Hematopoietic multipotent progenitor cell treated with erythropoietin and hydrocortisone succinate and interleukin-3 and kit ligand, for 4 days (in vitro differentiated cells): ENCODE measurements around the gene ABHD3.
"Not testable (repeated sequence)": the region's sequence is repeated elsewhere in the genome, so short reads cannot be mapped to it uniquely, and the experiment has no call there.

ENCODE experiments used
- DNase-seq: peaks from one replicate; pipeline ENCODE4 v3.0.0-alpha.2; 2015

Gene ABHD3

GRCh38 chr18:21638822-21639221 lies 65.8 kb downstream of the ABHD3 start:
- DNase-seq = no peak

GRCh38 chr18:21636769-21637168 lies 67.8 kb downstream of the ABHD3 start:
- no peak for DNase-seq

GRCh38 chr18:21634588-21635199 lies 69.9 kb downstream of the ABHD3 start:
- DNase-seq = no peak

GRCh38 chr18:21632393-21632792 lies 72.2 kb downstream of the ABHD3 start:
- peak; percentile 35 for DNase-seq

- DNase-seq = no peak
Measured at GRCh38 chr18:21629089-21629832, 75.3 kb downstream of the ABHD3 start.

- DNase-seq = not testable (repeated sequence)
Measured at GRCh38 chr18:21621640-21622039, 82.9 kb downstream of the ABHD3 start.

GRCh38 chr18:21612125-21613039 lies 92.2 kb downstream of the ABHD3 start, which contains the start of gene SNRPD1:
Gene SNRPD1, plus strand, starts transcription at chr18:21612314. Its CDS starts 116 bp downstream, at chr18:21612430.
- DNase-seq = peak; percentile 97

DNA sequence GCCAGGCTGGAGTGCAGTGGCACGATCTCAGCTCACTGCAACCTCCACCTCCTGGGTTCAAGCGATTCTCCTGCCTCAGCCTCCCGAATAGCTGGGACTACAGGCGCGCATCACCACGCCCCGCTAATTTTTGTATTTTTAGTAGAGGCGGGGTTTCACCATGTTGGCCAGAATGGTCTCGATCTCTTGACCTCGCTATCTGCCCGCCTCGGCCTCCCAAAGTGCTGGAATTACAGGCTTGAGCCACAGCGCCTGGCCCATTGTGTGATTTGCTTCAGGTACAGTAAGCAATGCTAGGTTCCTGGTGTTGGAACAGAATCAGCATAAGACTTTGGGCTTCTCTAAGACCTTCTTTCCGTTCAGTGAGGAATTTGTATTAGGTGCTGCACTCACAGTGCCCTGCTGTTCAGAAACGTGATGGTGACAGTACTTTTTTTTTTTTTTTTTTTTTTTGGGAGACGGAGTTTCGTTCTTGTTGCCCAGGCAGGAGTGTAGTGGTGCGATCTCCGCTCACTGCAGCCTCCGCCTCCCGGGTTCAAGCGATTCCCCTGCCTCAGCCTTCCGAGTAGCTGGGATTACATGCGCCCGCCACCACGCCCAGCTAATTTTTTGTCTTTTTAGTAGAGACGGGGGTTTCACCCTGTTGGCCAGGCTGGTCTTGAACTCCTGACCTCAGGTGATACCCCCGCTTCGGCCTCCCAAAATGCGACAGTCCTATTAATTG lies 93.0 kb downstream of the ABHD3 start:
- not testable (repeated sequence) for DNase-seq

GRCh38 chr18:21605213-21605612 lies 99.4 kb downstream of the ABHD3 start:
- DNase-seq = no peak

GRCh38 chr18:21604671-21605070 lies 99.9 kb downstream of the ABHD3 start:
- DNase-seq = no peak

DNA sequence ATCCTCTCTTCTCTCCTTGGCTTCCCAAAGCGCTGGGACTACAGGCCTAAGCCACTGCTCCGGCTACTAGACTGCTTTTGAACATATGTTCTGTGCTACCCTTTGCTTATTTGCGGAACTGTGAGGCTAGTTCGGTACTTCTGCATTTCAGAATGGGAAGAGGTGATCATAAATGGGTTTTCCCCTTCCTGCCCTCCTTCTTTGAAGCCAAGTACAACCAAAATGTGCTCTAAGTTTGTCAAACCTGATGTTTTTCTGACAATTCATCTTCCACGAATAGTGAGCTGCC lies 102.3 kb downstream of the ABHD3 start:
- DNase-seq = peak; percentile 69
